Adrenal gland (tissue), 5 donors: Measurements from ENCODE around the gene RGL1.

Experiments used
- POLR2A ChIP-seq, 2 donors: fragments of 450-650 bp; IDR thresholded peaks; one replicate each; pipeline ENCODE4 v1.6.1; 2017; ENCODE audit warnings: antibody characterized with exemption in 2 of 2, mild to moderate bottlenecking in 2 of 2, moderate library complexity in 1 of 2
- TF ChIP-seq, protein P1 (sequence below), 6 experiments: fragments of 450-650 bp in 4 of 6; fragments of 200-600 bp in 2 of 6; sonication (generic) in 1 of 6; IDR thresholded peaks; 1 replicate in 5 of 6; 2 replicates in 1 of 6; pipeline versions ENCODE4 v1.5.1 to v1.8.0; 2016 to 2021; ENCODE audit warnings: antibody characterized with exemption in 6 of 6, mild to moderate bottlenecking in 2 of 6, moderate library complexity in 1 of 6
- donor health status: DM: no; HTN: no; CAD: no.

DNA sequence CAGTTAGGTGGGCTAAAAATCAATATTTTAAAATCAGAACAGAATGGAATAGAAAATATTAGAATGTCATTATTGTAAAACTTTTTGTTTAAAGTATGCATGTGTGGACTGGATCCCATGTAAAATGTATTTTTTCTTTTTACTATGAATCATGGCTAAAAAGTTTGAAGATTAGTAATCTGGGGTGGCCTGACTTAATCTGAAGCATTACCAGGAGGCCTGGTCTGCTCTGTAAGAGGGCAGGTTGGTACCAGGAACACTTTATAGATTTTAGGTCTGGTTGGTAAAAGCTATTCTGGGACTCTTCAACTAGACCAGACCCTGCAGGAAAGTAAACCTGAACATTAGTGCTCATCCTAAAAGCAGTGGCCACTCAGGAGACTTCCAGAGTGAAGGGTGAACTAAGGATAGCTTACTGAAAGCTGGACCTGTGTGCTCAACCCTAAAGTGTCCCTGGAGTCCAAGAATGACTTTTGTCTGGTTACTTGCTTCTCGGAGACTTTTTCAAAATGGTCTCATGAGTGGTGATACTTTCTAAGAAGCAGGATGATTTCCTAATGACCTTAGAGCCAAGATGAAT lies 16.5 kb downstream of the RGL1 start:
- TF ChIP-seq, protein P1, sequence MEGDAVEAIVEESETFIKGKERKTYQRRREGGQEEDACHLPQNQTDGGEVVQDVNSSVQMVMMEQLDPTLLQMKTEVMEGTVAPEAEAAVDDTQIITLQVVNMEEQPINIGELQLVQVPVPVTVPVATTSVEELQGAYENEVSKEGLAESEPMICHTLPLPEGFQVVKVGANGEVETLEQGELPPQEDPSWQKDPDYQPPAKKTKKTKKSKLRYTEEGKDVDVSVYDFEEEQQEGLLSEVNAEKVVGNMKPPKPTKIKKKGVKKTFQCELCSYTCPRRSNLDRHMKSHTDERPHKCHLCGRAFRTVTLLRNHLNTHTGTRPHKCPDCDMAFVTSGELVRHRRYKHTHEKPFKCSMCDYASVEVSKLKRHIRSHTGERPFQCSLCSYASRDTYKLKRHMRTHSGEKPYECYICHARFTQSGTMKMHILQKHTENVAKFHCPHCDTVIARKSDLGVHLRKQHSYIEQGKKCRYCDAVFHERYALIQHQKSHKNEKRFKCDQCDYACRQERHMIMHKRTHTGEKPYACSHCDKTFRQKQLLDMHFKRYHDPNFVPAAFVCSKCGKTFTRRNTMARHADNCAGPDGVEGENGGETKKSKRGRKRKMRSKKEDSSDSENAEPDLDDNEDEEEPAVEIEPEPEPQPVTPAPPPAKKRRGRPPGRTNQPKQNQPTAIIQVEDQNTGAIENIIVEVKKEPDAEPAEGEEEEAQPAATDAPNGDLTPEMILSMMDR (IDR thresholded peaks at IDR 0.05) = no peak
- TF ChIP-seq POLR2A (IDR thresholded peaks at IDR 0.05) = no peak
